ENCODE results near the gene OR4M1.
A peak's percentile ranks its signal among the peaks of the same experiment; 100 is the strongest.
"Not testable (repeated sequence)": the region's sequence is repeated elsewhere in the genome, so short reads cannot be mapped to it uniquely, and the experiment has no call there.

Gene OR4M1

GRCh38 chr14:19823178-19823577 lies 49.9 kb downstream of the OR4M1 start:
- no peak for DNase-seq

GRCh38 chr14:19823765-19824164 lies 50.5 kb downstream of the OR4M1 start:
- DNase-seq, result peak; percentile 69

GRCh38 chr14:19827626-19828244 lies 54.4 kb downstream of the OR4M1 start:
- not testable (repeated sequence) for DNase-seq

GRCh38 chr14:19828314-19828713 lies 55.0 kb downstream of the OR4M1 start:
- no peak for DNase-seq
